Measurements from ENCODE around the gene GIGYF1. TPM values are rescaled to one million over a fixed set of nuclear protein-coding genes. Genes with fewer than 3 reads are reported as not detected.
"Not testable (repeated sequence)": the region's sequence is repeated elsewhere in the genome, so short reads cannot be mapped to it uniquely, and the experiment has no call there.

The GIGYF1 gene
- total RNA-seq, 1 experiment from 2014 or later: 17.2 TPM

DNA sequence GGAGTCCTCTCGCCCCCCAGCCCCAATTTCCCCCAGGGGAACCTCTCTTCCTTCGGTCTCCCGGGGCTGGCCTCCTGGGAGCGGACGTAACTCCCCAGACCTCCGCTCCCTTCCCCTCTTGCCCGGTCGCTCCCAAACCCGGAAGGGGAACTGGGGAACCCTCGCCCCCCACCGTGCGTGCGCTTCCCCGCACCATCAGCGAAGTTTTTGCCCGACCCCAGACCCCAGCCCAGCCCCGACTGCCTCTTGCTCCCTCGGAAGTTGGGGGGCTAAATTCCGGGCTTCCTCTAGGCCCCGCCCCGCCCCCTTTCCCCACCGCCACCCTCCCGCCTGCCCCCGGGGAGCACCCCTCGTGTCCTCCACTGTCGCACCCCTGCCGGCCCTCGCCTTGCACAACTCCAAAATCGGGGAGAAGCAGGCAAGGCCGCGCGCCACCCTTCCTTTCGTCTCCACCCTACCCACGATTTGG lies 20.1 kb downstream of the GIGYF1 start:
- DNase-seq (ENCODE audit: extremely low read depth, low read depth): no peak

DNA sequence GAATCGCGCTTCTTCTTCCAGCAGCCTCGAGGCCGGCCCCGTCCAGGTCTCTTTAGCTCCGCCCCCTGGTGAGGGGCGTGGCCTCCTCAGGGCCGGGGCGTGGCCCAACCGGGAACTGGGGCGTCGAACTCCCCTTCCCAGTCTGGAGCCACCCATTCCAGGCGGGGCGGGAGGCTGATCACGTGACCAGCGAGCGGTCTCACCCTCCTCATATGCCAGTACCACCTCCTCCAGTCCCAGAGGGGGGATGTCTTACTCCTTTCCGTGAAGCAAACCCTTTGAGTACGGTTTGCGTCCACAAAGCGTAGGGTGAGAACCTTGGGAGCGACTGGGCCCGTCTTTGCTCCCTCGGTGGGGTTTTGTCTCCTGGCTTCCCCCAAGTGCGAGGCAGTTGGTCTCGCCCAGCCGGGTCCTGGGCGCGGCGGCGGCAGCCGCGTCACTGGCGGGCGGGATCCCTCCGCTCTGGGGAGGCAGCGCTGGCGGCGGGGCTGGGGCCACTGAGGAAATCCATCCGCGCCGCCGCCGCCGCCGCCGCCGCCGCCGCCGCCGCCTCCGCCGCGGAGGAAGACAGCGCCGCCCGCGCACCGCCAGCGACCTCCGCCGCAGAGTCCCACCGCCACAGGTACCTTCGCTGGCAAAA lies 20.6 kb downstream of the GIGYF1 start, which contains the start of gene GNB2:
Gene GNB2, plus strand, starts transcription at position 439 of the 640 bp plus-strand sequence. CDS start 2,526 bp downstream, outside the sequence.
- peak; percentile 99 for DNase-seq (ENCODE audit: extremely low read depth, low read depth)

DNA sequence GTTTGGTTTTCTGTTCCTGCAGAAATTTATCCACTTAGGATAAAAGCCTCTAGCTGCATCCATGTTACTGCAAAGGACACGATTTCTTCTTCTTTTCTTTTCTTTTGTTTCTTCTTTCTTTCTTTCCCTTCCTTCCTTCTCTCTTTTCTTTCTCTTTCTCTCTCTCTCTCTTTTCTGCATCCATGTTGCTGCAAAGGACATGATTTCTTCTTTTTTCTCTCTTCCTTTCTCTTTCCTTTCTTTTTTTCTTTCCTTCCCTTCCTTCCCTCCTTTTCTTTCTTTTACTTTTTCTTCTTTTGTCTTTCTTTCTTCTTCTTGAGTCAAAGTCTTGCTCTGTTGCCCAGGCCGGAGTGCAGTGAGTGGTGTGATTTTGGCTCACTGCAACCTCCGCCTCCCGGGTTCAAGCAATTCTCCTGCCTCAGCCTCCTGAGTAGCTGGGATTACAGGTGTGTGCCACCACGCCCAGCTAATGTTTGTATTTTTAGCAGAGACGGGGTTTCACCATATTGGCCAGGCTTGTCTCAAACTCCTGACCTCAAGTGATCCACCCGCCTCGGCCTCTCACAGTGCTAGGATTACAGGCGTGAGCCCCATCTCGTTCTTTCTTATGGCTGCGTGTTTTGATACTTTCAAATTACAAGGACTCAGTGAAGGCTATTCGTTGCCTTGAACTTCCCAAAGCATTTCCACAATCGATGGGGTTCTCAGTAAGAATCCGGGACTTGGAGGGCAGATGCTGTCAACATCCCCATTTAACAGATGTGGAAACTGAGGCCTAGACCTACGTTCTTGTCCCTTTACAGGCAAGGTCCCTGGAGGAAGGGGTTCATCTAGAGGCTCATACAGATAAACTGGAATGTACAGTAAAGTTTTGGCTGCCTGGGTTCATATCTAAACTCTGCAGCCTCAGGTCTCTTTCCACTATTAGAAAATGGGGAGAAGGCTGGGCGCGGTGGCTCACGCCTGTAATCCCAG lies 22.4 kb downstream of the GIGYF1 start:
- no peak for DNase-seq (ENCODE audit: extremely low read depth, low read depth)

DNA sequence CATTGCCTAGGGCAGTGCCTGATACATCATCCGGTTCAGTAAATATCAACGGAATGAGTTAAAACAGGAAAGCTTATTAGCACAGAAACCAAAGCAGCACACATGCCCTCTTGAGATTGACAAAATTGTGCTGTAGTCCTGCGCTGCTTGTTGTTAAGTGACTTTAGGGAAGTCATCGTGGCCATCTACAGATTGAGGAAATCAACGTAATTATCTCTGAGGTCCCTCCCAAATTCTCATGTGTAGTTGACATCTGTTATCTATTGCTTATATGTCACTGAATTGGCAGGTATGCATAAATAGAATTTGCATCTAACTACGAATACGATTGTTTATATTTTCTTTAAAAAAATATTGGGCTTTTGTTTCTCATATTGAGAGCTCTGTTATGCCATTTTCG lies 24.0 kb downstream of the GIGYF1 start:
- no peak for DNase-seq (ENCODE audit: extremely low read depth, low read depth)

DNA sequence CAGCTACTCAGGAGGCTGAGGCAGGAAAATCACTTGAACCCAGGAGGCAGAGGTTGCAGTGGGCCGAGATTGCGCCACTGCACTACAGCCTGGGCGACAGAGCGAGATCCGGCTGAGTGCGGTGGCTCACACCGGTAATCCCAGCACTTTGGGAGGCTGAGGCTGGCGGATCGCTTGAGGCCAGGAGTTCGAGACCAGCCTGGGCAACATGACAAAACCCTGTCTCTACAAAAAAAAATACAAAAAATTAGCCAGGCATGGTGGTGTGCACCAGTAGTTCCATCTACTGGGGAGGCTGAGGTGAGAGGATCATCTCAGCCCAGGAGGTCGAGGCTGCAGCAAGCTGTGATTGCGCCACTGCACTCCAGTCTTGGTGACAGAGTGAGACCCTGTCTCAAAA lies 24.9 kb downstream of the GIGYF1 start:
- DNase-seq (ENCODE audit: extremely low read depth, low read depth): not testable (repeated sequence)

DNA sequence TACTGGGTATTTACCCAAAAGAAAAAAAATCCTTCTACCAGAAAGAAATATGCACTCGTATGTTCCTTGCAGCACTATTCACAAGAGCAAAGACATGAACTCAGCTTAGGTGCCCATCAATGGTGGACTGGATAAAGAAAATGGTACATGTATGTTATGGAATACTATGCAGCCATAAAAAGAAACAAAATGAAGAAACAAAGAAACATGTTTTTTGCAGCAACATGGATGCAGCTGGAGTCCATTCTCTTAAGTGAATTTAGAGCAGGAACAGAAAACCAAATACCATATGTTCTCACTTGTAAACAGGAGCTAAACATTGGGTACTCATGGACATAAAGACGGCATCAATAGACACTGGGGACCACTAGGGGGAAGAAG lies 26.0 kb downstream of the GIGYF1 start:
- DNase-seq (ENCODE audit: extremely low read depth, low read depth): no peak

DNA sequence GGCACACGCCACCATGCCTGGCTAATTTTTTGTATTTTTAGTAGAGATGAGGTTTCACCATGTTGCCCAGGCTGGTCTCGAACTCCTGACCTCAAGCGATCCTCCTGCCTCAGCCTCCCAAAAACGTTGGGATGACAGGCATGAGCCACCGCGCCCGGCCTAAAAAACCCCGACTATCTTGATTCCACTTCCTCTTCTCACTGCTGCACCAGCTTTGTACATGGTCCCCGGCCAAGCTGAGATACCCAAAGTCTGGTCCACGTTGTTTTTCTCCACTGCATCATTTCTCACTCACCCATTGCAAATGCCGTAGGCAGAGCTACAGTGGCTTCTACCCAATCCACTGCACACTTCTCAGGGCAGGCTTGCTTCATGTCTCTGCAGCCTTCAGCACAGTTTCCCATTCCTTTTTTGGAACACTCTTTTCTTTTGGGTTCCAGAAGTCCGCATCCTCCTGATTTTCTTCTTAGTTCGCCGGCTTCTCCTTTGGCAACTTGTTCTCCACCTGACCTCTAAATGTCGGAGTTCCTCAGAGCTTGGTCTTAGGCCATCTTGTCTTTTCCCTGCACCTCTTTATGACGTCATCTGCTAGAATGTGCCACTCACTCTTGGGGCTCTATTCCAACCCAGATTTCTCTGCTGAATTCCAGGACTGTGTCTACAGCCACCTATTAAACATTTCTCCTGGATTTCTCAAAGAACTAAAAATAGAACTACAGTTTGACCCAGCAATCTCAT lies 26.6 kb downstream of the GIGYF1 start:
- DNase-seq (ENCODE audit: extremely low read depth, low read depth): no peak

DNA sequence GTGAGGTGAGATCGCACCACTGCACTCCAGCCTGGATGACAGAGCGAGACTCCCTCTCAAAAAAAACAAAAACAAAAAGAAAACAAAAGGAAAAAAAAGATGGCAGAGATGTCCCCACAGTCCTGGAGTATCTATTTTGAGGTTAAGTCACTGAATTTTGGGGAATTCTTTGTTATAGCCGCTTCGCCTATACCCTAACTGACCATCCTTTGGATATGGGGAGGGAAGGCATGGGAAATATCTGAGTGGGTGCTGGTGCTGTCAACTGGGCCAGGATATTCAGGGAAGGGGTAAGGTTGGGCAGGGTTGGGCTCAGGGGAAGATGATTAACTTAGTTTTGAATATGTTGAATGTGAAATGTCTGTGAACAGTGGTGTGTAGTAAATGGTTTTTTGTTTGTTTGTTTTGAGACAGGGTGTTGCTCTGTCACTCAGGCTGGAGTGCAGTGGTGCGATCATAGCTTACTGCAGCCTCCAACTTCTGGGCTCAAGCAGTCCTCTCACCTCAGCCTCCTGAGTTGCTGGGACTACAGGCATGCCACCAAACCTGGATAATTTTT lies 28.8 kb downstream of the GIGYF1 start:
- DNase-seq (ENCODE audit: extremely low read depth, low read depth): no peak

DNA sequence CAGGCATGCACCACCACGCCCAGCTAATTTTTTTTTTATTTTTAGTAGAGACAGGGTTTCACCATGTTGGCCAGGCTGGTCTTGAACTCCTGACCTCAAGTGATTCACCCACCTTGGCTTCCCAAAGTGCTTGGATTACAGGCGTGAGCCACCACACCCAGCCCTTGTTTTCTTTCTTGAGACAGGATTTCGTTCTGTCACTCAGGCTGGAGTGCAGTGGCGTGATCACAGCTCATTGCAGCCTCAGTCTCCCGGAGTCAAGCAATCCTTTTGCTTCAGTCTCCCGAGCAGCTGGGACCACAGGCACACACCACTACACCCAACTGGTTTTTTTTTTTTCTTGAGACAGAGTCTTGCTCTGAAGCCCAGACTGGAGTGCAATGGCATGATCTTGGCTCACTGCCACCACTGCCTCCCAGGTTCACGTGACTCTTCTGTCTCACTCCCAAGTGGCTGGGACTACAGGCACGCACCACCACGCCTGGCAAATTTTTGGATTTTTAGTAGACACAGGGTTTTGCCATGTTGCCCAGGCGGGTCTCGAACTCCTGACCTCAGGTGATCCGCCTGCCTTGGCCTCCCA lies 31.8 kb downstream of the GIGYF1 start:
- DNase-seq (ENCODE audit: extremely low read depth, low read depth): not testable (repeated sequence)

DNA sequence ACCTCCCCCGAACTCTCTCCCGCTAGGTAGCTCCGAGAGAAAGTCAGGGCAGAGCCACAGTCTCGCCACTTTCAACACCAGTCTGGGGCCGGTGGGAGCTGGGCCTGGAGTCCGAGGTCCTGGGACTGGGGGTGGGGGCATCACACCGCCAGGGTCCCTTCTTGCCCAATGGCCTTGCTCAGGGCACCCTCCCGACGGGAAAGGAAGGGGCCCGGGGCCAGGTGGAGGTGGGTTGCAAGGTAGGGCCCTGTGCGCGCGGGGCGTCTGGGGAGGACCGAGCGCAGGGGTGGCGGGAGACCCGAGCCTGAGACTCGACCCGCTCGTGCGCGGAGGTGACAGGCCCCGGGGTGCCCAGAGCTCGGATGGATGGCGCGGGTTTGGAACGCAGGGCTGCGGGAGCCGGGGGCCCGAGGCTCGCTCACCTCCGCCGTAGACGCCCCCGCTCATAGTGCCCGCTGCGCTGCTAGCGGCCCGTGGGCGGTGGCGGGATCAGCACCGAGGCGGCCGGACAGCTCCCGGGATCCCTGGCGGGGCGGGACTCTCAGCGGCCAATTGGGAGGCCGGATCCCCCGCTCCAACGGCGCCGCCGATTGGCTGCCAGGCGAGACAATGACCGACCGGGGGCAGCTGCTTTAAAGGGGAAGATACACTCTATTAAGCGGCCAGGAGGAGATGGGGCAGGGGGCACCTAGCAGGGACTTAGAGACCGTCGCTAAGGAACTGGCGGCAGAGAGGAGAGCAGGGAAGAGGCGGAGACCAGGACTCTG lies 38.0 kb downstream of the GIGYF1 start, which contains the start of gene ACTL6B:
Gene ACTL6B, minus strand, starts transcription at position 541 of the 767 bp plus-strand sequence. Its CDS starts 94 bp downstream, at position 447.
- no peak for DNase-seq (ENCODE audit: extremely low read depth, low read depth)

DNA sequence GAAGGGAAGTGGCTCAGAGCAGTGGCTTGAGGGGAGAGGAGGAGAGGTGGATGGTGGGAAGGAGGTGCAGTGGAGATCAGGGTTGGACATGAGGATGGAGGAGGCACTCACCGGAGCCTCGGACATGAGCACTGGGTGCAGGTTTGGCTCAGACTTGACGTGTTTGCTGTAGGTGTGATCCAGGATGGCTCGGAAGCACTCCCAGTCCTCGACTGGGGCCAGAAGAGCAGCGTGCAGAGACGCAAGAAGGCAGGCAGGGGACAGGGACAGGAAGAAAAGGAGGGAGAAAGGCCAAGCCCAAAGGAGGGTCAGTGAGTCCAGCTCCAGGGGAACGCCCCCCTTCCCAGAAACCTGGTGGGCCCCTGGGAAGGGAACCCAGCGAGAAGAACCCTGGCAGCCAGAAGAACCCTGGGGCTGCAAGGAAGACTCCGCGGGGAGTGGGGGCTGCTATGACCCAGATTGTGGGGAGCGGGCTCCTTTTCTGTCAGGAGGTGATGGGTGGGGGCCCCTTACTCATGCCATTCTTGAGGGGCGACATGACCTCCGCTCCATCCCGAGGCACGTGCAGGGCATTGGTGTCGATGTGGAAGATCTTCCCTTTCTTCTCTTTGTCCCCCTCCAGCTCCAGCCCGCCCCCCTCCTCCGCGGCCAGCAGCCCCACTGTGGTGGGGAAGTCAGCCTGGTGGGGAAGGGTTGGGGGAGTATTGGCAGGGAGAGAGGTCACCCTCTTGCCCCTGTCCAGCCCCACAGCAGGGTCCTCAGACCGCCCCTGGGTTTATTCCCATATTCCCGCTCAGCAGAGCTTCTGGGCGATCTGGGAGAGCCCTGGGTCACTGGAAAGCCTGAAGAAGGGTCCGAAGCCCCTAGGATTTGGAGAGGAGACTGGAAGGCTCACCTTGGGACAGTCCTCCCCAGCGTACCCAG lies 38.9 kb downstream of the GIGYF1 start:
- no peak for DNase-seq (ENCODE audit: extremely low read depth, low read depth)

DNA sequence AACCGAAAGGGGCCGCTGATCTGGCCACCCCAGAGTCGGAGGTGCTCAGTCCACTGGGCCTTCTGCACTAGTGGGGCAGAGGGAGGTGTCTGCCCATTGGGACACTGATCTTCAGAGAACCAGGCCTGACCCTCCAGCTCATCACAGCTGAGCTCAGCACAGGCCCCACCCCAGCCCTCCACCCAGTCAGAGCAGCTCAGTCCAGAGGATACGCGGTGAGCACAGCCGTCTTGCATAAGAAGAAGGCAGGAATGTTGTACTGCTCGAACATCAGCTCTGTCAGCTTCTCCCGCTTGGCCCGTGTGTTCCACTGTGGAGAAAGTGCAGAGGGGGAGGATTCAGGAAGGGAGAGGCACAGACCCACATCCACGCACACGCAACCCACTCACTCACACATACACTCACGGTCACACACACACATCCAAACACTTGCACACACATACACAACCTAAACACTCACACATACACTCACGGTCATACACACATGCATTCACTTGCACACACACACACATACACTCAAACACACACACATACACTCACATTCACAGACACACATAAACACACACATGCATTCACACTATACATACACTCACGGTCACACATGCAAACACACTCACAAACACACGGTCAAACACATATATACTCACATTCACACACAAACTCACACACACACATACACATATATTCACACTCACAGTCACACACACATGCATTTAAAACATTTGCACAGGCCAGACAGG lies 44.1 kb downstream of the GIGYF1 start:
- no peak for DNase-seq (ENCODE audit: extremely low read depth, low read depth)

DNA sequence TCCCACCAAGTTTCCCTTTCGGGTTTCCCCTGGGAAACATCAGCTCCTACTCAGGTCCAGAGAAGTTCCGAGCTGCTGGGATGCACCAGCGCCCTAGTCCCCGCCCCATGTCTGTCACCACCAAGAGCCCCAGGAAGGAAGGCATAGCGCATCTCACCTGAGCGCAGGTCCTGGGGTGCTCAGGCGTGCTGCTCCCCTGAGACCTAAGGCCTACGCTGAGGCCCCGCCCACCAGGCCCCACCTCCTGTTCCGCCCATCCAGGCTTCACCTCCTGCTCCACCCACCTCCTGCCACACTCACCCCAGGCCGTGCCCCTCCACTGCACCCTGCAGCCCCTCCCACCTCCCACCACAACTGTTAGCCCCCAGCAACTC lies 51.5 kb downstream of the GIGYF1 start:
- DNase-seq (ENCODE audit: extremely low read depth, low read depth): no peak

DNA sequence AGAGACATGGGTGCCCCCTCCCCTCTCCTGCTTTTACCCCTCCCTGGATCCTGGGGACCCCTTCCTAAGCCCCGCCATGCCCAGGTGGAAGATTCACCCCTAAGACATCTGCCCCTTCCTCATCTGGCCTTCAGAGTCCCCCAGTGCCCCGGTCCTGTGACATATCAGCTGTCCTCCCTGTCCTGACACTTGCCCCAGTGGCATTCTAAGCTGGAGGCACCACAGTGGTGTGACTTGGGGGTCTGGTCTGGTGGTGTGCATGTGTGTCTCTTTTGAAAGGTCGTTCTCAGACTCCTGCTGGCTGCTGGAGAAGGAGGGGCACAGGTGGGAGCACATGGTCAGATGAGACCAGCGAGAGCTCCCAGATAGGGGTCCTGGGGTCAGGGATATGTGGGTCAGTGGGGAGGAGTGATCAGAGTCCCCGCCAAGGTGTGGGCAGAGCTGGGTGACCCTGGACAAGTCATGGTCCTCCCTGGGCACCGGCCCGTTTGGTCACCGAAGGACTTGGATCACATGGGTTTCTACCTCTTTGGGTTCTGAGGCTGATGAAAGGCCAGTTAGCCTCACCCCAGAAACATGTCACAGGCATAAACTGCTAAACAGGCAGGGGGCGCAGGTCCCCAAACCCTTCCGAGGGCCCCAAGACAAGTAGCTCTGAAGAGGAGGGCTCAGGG lies 52.1 kb downstream of the GIGYF1 start:
- no peak for DNase-seq (ENCODE audit: extremely low read depth, low read depth)

DNA sequence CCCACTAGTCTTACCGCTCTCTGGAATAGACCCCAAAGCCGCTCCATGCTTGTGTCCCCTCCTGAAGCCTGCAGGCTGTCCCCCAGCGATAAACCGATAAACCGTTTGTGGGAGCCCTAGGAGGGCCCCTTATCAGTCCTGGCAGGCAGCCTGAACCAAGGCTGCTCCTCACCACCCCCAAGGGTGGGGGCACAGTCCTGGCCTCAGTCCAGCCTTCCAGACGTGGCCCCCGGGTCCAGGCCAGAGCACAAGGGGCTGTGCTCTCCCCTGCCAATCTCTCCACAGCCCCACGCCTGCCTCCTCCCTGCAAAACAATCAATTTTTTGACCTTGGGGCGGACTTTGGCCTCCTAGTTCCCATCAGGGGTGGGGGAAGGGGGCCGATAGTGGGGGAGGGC lies 52.6 kb downstream of the GIGYF1 start, which contains the start of gene TFR2:
Gene TFR2, minus strand, starts transcription at position 90 of the 397 bp plus-strand sequence. Its CDS starts 43 bp downstream, at position 47.
- no peak for DNase-seq (ENCODE audit: extremely low read depth, low read depth)

DNA sequence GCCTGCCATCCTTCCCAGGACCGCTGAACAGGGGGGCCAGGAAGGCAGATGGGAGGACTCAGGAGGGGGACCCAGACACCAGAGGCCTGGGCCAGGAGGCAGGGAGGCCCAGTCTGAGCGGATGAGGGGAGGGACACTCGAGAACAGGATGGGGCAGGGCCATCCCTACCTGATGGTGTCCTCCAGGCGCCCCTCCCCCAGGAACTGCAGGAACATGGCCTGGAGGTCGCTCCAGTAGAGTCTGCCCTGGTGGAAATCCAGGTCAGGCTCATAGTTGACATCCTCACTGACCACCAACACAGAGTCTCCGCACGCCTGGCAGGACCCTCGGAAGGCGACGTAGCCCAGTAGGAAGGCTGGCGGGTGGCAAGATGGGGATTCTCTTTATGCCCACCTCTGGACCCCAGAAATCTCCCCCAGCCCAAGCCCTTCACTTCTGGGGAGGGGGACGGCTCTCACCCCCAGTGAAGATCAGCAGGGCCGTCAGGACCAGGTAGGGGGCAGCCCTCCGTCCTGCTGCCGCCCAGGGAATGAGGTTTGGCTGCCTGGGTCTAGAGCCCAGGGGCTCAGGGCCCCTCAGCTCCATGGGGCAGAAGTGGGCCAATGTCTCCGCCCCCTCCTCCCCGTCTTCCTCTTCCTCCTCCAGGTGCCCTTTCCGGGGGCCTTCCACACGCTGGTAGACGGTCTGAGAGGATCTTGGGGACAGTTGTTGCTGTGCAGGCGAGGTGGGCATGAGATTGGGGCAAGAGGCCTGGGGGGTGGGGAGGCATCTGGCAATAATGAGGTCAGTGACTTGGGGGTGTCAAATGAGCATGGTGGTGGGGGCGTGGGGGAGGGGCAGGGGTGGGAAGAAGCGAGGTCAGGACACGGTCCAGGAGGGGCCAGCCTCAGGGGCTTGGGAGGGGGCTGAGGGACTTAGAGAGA lies 53.3 kb downstream of the GIGYF1 start:
- no peak for DNase-seq (ENCODE audit: extremely low read depth, low read depth)
